SK-N-SH (cell line): ENCODE results near the gene LAP3. TPM values are rescaled to one million over a fixed set of nuclear protein-coding genes. Genes with fewer than 3 reads are reported as not detected.
"Not testable (repeated sequence)": the region's sequence is repeated elsewhere in the genome, so short reads cannot be mapped to it uniquely, and the experiment has no call there.

Experiments
- CTCF ChIA-PET: fragments of 300-600, 350-600 bp; formaldehyde crosslinking; extraction: SDS; loops from one replicate; lab custom pipeline; 2021; lab: Yijun Ruan, JAX
- POLR2A ChIA-PET: fragments of 350-600 bp; sonication (Branson Sonifier 250); formaldehyde crosslinking; extraction: SDS; loops from one replicate; lab custom pipeline; 2020; ENCODE audit warnings: antibody characterized with exemption, inconsistent platforms; lab: Yijun Ruan, JAX
- DNase-seq: peaks from one replicate; pipeline ENCODE4 v3.0.0; 2012
- H2AFZ ChIP-seq: fragments of 200-600 bp; sonication (generic); 2 replicates; pipeline ENCODE4 v1.8.1; 2016; ENCODE audit warnings: antibody characterized with exemption, mild to moderate bottlenecking, low read depth
- H3F3A ChIP-seq: fragments of 200-600 bp; sonication (generic); replicated peaks from 2 replicates; pipeline ENCODE3; 2016; ENCODE audit warnings: antibody characterized with exemption, mild to moderate bottlenecking; ENCODE audit not compliant: insufficient read depth
- H3K27ac ChIP-seq, 2 experiments: fragments of 200-500 bp in 1 of 2; fragments of 200-600 bp in 1 of 2; sonication (Bioruptor generic) in 1 of 2; sonication (generic), shearing (Covaris generic) in 1 of 2; 2 replicates each; pipeline versions ENCODE4 v1.5.1 to v1.6.1; 2014 to 2016; ENCODE audit warnings: low read depth in 2 of 2, inconsistent platforms in 1 of 2, low read length in 1 of 2, mild to moderate bottlenecking in 1 of 2, mixed read lengths in 1 of 2
- H3K27me3 ChIP-seq: fragments of 200-600 bp; sonication (generic), shearing (Covaris generic); 2 replicates; pipeline ENCODE4 v1.6.1; 2016; ENCODE audit warnings: mixed run types; ENCODE audit not compliant: insufficient read depth
- H3K36me3 ChIP-seq, 2 experiments: fragments of 200-500 bp in 1 of 2; fragments of 200-600 bp in 1 of 2; sonication (Bioruptor generic) in 1 of 2; sonication (generic) in 1 of 2; replicated peaks in 1 of 2; 2 replicates each; pipeline versions ENCODE3 to v1.5.1; 2014 to 2016; ENCODE audit warnings: low read length in 1 of 2, mild to moderate bottlenecking in 1 of 2; ENCODE audit not compliant: insufficient read depth in 2 of 2, control insufficient read depth in 1 of 2
- H3K4me1 ChIP-seq, 2 experiments: fragments of 200-500 bp in 1 of 2; fragments of 200-600 bp in 1 of 2; sonication (Bioruptor generic) in 1 of 2; sonication (generic), shearing (Covaris generic) in 1 of 2; 2 replicates each; pipeline versions ENCODE4 v1.5.1 to v1.6.1; 2014 to 2016; ENCODE audit warnings: low read depth in 1 of 2, low read length in 1 of 2, mixed run types in 1 of 2; ENCODE audit not compliant: insufficient read depth in 2 of 2, control insufficient read depth in 1 of 2
- H3K4me2 ChIP-seq: fragments of 200-600 bp; sonication (generic), shearing (Covaris generic); 2 replicates; pipeline ENCODE4 v1.6.1; 2017; ENCODE audit warnings: mixed run types
- H3K4me3 ChIP-seq, 2 experiments: fragments of 200-500 bp in 1 of 2; fragments of 200-600 bp in 1 of 2; sonication (Bioruptor generic) in 1 of 2; sonication (generic), shearing (Covaris generic) in 1 of 2; 2 replicates each; pipeline versions ENCODE4 v1.5.1 to v1.8.1; 2014 to 2016; ENCODE audit warnings: low read depth in 2 of 2, inconsistent platforms in 1 of 2, low read length in 1 of 2, mild to moderate bottlenecking in 1 of 2, mixed read lengths in 1 of 2, moderate library complexity in 1 of 2
- H3K79me2 ChIP-seq: fragments of 200-600 bp; sonication (generic); 2 replicates; pipeline ENCODE4 v1.8.1; 2017; ENCODE audit warnings: mild to moderate bottlenecking; ENCODE audit not compliant: insufficient read depth
- H3K9ac ChIP-seq: fragments of 200-600 bp; sonication (generic); 2 replicates; pipeline ENCODE4 v1.6.1; 2017; ENCODE audit warnings: mixed run types
- H3K9me2 ChIP-seq: fragments of 200-600 bp; sonication (generic); 2 replicates; pipeline ENCODE4 v1.6.1; 2017; ENCODE audit warnings: mixed run types
- H3K9me3 ChIP-seq: fragments of 200-600 bp; sonication (generic); 2 replicates; pipeline ENCODE4 v1.6.1; 2017; ENCODE audit warnings: mixed run types, mild to moderate bottlenecking, moderate library complexity
- H4K20me1 ChIP-seq: fragments of 200-600 bp; sonication (generic); 2 replicates; pipeline ENCODE4 v1.6.1; 2017; ENCODE audit warnings: mild to moderate bottlenecking, mixed run types; ENCODE audit not compliant: insufficient read depth
- CTCF ChIP-seq: fragments of 200-600 bp; sonication (generic); IDR thresholded peaks from 2 replicates; pipeline ENCODE4 v1.6.1; 2017; ENCODE audit warnings: antibody characterized with exemption, mild to moderate bottlenecking, moderate library complexity
- ELF1 ChIP-seq: IDR thresholded peaks from 2 replicates; pipeline ENCODE4 v1.4.0; 2012
- EP300 ChIP-seq, 2 experiments: IDR thresholded peaks; 2 replicates each; pipeline versions ENCODE4 v1.4.0 to v1.6.1; 2012; ENCODE audit warnings: borderline replicate concordance in 1 of 2, low read depth in 1 of 2, low read length in 1 of 2
- FOSL2 ChIP-seq: IDR thresholded peaks from 2 replicates; pipeline ENCODE4 v1.4.0; 2012; ENCODE audit warnings: low read depth, mild to moderate bottlenecking, moderate library complexity, borderline replicate concordance
- FOXJ3 ChIP-seq: sonication (generic); formaldehyde crosslinking; IDR thresholded peaks from 2 replicates; pipeline ENCODE4 v1.5.1; 2020; ENCODE audit warnings: mild to moderate bottlenecking, missing genetic modification reagents
- GATA2 ChIP-seq: sonication (generic); formaldehyde crosslinking; IDR thresholded peaks from 2 replicates; pipeline ENCODE4 v1.5.0; 2020; ENCODE audit warnings: mild to moderate bottlenecking, missing genetic modification reagents
- MAX ChIP-seq: IDR thresholded peaks from 2 replicates; pipeline ENCODE4 v1.4.0; 2012; ENCODE audit warnings: low read depth
- NRF1 ChIP-seq: IDR thresholded peaks from 2 replicates; pipeline ENCODE4 v1.6.1; 2012; ENCODE audit warnings: low read depth, mild to moderate bottlenecking, low read length
- REST ChIP-seq: IDR thresholded peaks from 2 replicates; pipeline ENCODE4 v1.6.1; 2012; ENCODE audit warnings: mild to moderate bottlenecking, low read depth, low read length, moderate library complexity
- USF1 ChIP-seq: IDR thresholded peaks from 2 replicates; pipeline ENCODE4 v1.4.0; 2012; ENCODE audit warnings: low read depth, borderline replicate concordance
- WGBS: methylation state at CpG from one replicate; pipeline ENCODE4 v1.1.6; 2017; ENCODE audit warnings: low lambda C conversion rate; 5-methylcytosine and 5-hydroxymethylcytosine counted together
- polyA plus RNA-seq, 3 experiments: library from polyadenylated mRNA; depleted of rRNA; stranded (reverse); fragments of >200 nt; gene quantifications; 2 replicates each; pipeline ENCODE4 v1.2.3, GENCODE V29; 2012
- TF ChIP-seq, protein P1 (sequence below): fragments of 150-350 bp; IDR thresholded peaks from 2 replicates; pipeline ENCODE4 v1.6.1; 2016; ENCODE audit warnings: mild to moderate bottlenecking, low read depth, low read length
- TF ChIP-seq, protein P2 (sequence below): IDR thresholded peaks from 2 replicates; pipeline ENCODE4; 2012
- TF ChIP-seq, protein P3 (sequence below): IDR thresholded peaks from 2 replicates; pipeline ENCODE4 v1.4.0; 2012; ENCODE audit warnings: low read depth, borderline replicate concordance

LAP3 gene
- polyA plus RNA-seq, 1 of the 3 experiments (the other 2 are of a cell fraction) = 53.2 TPM

GRCh38 chr4:17567271-17567670, 9.7 kb upstream of the LAP3 start (continued):
- no peak for TF ChIP-seq FOXJ3 (CRISPR knock-in tag)

- WGBS = 93% methylated on average over 4 of the region's 4 CpGs
- ChIA-PET POLR2A (no interaction called here), CTCF (interaction anchor here (0.8 kb wide), 1 partner anchor 27 kb away, joined by 3 read pairs; no protein-coding TSS in a partner anchor)
- no peak for DNase-seq
- Histone ChIP-seq H3K27ac (no peak overlapping the region), H3K4me2 (no peak overlapping the region), H3K9me3 (no peaks in the 10 kb centered on the region), H3K9me2 (no peaks in the 10 kb centered on the region), H3K9ac (no peak overlapping the region), H3K4me1 (peaks cover 8 to 9% of the 10 kb centered on the region in 2 experiments; a peak in 2 of 4 replicates), H3K4me3 (no peak overlapping the region), H3F3A (no peaks in the 10 kb centered on the region), H4K20me1 (no peaks in the 10 kb centered on the region), H2AFZ (no peak overlapping the region), H3K36me3 (no peaks in the 10 kb centered on the region), H3K27me3 (no peaks in the 10 kb centered on the region), H3K79me2 (peaks cover 17% of the 10 kb centered on the region; the same call in 1 of the 2 replicates)
- TF ChIP-seq, protein P1, sequence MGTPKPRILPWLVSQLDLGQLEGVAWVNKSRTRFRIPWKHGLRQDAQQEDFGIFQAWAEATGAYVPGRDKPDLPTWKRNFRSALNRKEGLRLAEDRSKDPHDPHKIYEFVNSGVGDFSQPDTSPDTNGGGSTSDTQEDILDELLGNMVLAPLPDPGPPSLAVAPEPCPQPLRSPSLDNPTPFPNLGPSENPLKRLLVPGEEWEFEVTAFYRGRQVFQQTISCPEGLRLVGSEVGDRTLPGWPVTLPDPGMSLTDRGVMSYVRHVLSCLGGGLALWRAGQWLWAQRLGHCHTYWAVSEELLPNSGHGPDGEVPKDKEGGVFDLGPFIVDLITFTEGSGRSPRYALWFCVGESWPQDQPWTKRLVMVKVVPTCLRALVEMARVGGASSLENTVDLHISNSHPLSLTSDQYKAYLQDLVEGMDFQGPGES = no peak
- TF ChIP-seq FOSL2 (no peak), EP300 (IDR thresholded peaks at IDR 0.05; ENCODE audit: borderline replicate concordance in 1 of 2, low read depth in 1 of 2, low read length in 1 of 2) (no peak), FOXJ3 (CRISPR knock-in tag) (no peak), REST (no peak), CTCF (no peak), MAX (no peak), NRF1 (no peak), ELF1 (no peak), GATA2 (CRISPR knock-in tag) (no peak), USF1 (no peak)
- TF ChIP-seq, protein P2, sequence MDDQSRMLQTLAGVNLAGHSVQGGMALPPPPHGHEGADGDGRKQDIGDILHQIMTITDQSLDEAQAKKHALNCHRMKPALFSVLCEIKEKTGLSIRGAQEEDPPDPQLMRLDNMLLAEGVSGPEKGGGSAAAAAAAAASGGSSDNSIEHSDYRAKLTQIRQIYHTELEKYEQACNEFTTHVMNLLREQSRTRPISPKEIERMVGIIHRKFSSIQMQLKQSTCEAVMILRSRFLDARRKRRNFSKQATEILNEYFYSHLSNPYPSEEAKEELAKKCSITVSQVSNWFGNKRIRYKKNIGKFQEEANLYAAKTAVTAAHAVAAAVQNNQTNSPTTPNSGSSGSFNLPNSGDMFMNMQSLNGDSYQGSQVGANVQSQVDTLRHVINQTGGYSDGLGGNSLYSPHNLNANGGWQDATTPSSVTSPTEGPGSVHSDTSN = no peak
- TF ChIP-seq, protein P3, sequence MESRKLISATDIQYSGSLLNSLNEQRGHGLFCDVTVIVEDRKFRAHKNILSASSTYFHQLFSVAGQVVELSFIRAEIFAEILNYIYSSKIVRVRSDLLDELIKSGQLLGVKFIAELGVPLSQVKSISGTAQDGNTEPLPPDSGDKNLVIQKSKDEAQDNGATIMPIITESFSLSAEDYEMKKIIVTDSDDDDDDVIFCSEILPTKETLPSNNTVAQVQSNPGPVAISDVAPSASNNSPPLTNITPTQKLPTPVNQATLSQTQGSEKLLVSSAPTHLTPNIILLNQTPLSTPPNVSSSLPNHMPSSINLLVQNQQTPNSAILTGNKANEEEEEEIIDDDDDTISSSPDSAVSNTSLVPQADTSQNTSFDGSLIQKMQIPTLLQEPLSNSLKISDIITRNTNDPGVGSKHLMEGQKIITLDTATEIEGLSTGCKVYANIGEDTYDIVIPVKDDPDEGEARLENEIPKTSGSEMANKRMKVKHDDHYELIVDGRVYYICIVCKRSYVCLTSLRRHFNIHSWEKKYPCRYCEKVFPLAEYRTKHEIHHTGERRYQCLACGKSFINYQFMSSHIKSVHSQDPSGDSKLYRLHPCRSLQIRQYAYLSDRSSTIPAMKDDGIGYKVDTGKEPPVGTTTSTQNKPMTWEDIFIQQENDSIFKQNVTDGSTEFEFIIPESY = no peak
Measured at GRCh38 chr4:17574206-17574605, 2.8 kb upstream of the LAP3 start.

- H3K9ac ChIP-seq, H3K9me3 ChIP-seq, H3K9me2 ChIP-seq, H3K4me3 ChIP-seq, DNase-seq, H3K27ac ChIP-seq, H4K20me1 ChIP-seq, H3K4me2 ChIP-seq, H3F3A ChIP-seq, H3K36me3 ChIP-seq, POLR2A ChIA-PET, H3K27me3 ChIP-seq, H2AFZ ChIP-seq, H3K4me1 ChIP-seq: not testable (repeated sequence)
- WGBS = 94% methylated on average over 12 of the region's 12 CpGs
- CTCF ChIA-PET = interaction anchor here (0.8 to 1.3 kb wide), 3 partner anchors 9 to 28 kb away, joined by 3 read pairs; no protein-coding TSS in a partner anchor
- H3K79me2 ChIP-seq = peaks cover 20% of the 10 kb centered on the region; the same call in 1 of the 2 replicates
Measured at GRCh38 chr4:17575177-17575576, 1.8 kb upstream of the LAP3 start.
